ENCODE data around the gene TMEM87A.
A peak's percentile ranks its signal among the peaks of the same experiment; 100 is the strongest.

Gene TMEM87A

GRCh38 chr15:42283671-42284070, 10.4 kb upstream of the TMEM87A start:
- Histone ChIP-seq H3K27me3 (ENCODE audit: insufficient read depth, poor library complexity, severe bottlenecking) (no peaks in the 10 kb centered on the region), H3K4me3 (replicated peaks; ENCODE audit: insufficient read depth, low read length) (no peak overlapping the region), H3K27ac (replicated peaks) (peak overlapping the region; percentile 91)
- TF ChIP-seq CTCF (IDR thresholded peaks at IDR 0.05; ENCODE audit: insufficient read depth, low read length) = no peak
- no peak for TF ChIP-seq GABPA (IDR thresholded peaks at IDR 0.05; ENCODE audit: low read depth)
- no peak for TF ChIP-seq SPI1 (IDR thresholded peaks at IDR 0.05; ENCODE audit: borderline replicate concordance, low read depth)
- TF ChIP-seq REST (IDR thresholded peaks at IDR 0.05; ENCODE audit: insufficient replicate concordance, low read depth) = no peak
- TF ChIP-seq POLR2AphosphoS5 (IDR thresholded peaks at IDR 0.05; ENCODE audit: low read depth) = no peak
- DNase-seq (ENCODE audit: low read depth in 1 of 2, low spot score in 1 of 2) = no peak

GRCh38 chr15:42282926-42283325, 9.7 kb upstream of the TMEM87A start:
- TF ChIP-seq SPI1 (IDR thresholded peaks at IDR 0.05; ENCODE audit: borderline replicate concordance, low read depth) (no peak), CTCF (IDR thresholded peaks at IDR 0.05; ENCODE audit: insufficient read depth, low read length) (no peak), REST (IDR thresholded peaks at IDR 0.05; ENCODE audit: insufficient replicate concordance, low read depth) (no peak), POLR2AphosphoS5 (IDR thresholded peaks at IDR 0.05; ENCODE audit: low read depth) (no peak), GABPA (IDR thresholded peaks at IDR 0.05; ENCODE audit: low read depth) (no peak)
- Histone ChIP-seq H3K27ac (replicated peaks) (peak overlapping the region; percentile 91), H3K27me3 (ENCODE audit: insufficient read depth, poor library complexity, severe bottlenecking) (no peaks in the 10 kb centered on the region), H3K4me3 (replicated peaks; ENCODE audit: insufficient read depth, low read length) (no peak overlapping the region)
- no peak for DNase-seq (ENCODE audit: low read depth in 1 of 2, low spot score in 1 of 2)

- peak overlapping the region; percentile 91 for H3K27ac ChIP-seq (replicated peaks)
- no peaks in the 10 kb centered on the region for H3K27me3 ChIP-seq (ENCODE audit: insufficient read depth, poor library complexity, severe bottlenecking)
- no peak for DNase-seq (ENCODE audit: low read depth in 1 of 2, low spot score in 1 of 2)
- no peak for TF ChIP-seq REST (IDR thresholded peaks at IDR 0.05; ENCODE audit: insufficient replicate concordance, low read depth)
- TF ChIP-seq POLR2AphosphoS5 (IDR thresholded peaks at IDR 0.05; ENCODE audit: low read depth) = no peak
- TF ChIP-seq CTCF (IDR thresholded peaks at IDR 0.05; ENCODE audit: insufficient read depth, low read length) = no peak
- no peak for TF ChIP-seq GABPA (IDR thresholded peaks at IDR 0.05; ENCODE audit: low read depth)
- no peak for TF ChIP-seq SPI1 (IDR thresholded peaks at IDR 0.05; ENCODE audit: borderline replicate concordance, low read depth)
- no peak overlapping the region for H3K4me3 ChIP-seq (replicated peaks; ENCODE audit: insufficient read depth, low read length)
Observed at GRCh38 chr15:42282344-42282743, 9.1 kb upstream of the TMEM87A start.

Data from HL-60 (cell line).